IMR-90 (cell line): ENCODE data around the gene CNPPD1. TPM values are rescaled to one million over a fixed set of nuclear protein-coding genes. Genes with fewer than 3 reads are reported as not detected.

Experiments used
- ATAC-seq: fragments of 200-7000 bp; cut with Tn5 transposase; 2 replicates; pipeline ENCODE4 v1.9.1; 2020; ENCODE audit warnings: low read depth, mild to moderate bottlenecking, moderate library complexity
- BruUV-seq: library from RNA; stranded (reverse); fragments of 400-500 nt; replicated peaks from 2 replicates; lab custom pipeline; 2021; lab: Mats Ljungman, UMichigan
- CTCF ChIA-PET: fragments of 300-600 bp; formaldehyde crosslinking; extraction: SDS; loops from one replicate; lab custom pipeline; 2021; ENCODE audit warnings: antibody characterized with exemption; lab: Yijun Ruan, JAX
- POLR2A ChIA-PET: fragments of 300-600 bp; sonication (Branson Sonifier 250); formaldehyde crosslinking; loops from one replicate; lab custom pipeline; 2022; ENCODE audit warnings: antibody characterized with exemption; ENCODE audit not compliant: unreplicated experiment; lab: Charles Lee
- DNase-seq: peaks from one replicate; pipeline ENCODE4 v3.0.0; 2013
- H2AFZ ChIP-seq: replicated peaks from 2 replicates; pipeline ENCODE3; 2013; ENCODE audit warnings: low read length, mild to moderate bottlenecking; ENCODE audit not compliant: poor library complexity
- H2AK5ac ChIP-seq: 2 replicates; pipeline ENCODE4 v1.6.1; 2013; ENCODE audit warnings: low read depth, low read length, inconsistent platforms
- H2AK9ac ChIP-seq: replicated peaks from 2 replicates; pipeline ENCODE3; 2013; ENCODE audit warnings: mild to moderate bottlenecking, low read depth, low read length, moderate library complexity; ENCODE audit not compliant: poor library complexity
- H2BK120ac ChIP-seq: 2 replicates; pipeline ENCODE4 v1.6.1; 2013; ENCODE audit warnings: low read depth, low read length, inconsistent platforms
- H2BK15ac ChIP-seq: 3 replicates; pipeline ENCODE4 v1.6.1; 2013; ENCODE audit warnings: low read depth, low read length, inconsistent platforms
- H2BK20ac ChIP-seq: 2 replicates; pipeline ENCODE4 v1.6.1; 2013; ENCODE audit warnings: low read depth, mild to moderate bottlenecking, inconsistent platforms, low read length, moderate library complexity
- H2BK5ac ChIP-seq: 2 replicates; pipeline ENCODE4 v1.6.1; 2013; ENCODE audit warnings: mild to moderate bottlenecking, low read depth, low read length, inconsistent platforms; ENCODE audit not compliant: poor library complexity, severe bottlenecking
- H3K14ac ChIP-seq: replicated peaks from 2 replicates; pipeline ENCODE4 v1.6.1; 2013; ENCODE audit warnings: low read depth, low read length, inconsistent platforms
- H3K18ac ChIP-seq: 2 replicates; pipeline ENCODE4 v1.6.1; 2013; ENCODE audit warnings: low read depth, low read length, control low read depth
- H3K23ac ChIP-seq: 2 replicates; pipeline ENCODE4 v1.6.1; 2013; ENCODE audit warnings: low read depth, low read length, inconsistent platforms
- H3K27ac ChIP-seq: 2 replicates; pipeline ENCODE4 v1.5.1; 2013; ENCODE audit warnings: mild to moderate bottlenecking, control low read depth, low read length; ENCODE audit not compliant: insufficient read depth
- H3K27me3 ChIP-seq: 2 replicates; pipeline ENCODE4 v1.6.1; 2013; ENCODE audit warnings: low read length; ENCODE audit not compliant: control insufficient read depth, insufficient read depth
- H3K36me3 ChIP-seq: 2 replicates; pipeline ENCODE4 v1.6.1; 2013; ENCODE audit warnings: low read length, mixed read lengths; ENCODE audit not compliant: control insufficient read depth, insufficient read depth
- H3K4ac ChIP-seq: 2 replicates; pipeline ENCODE4 v1.6.1; 2013; ENCODE audit warnings: low read depth, low read length, inconsistent platforms
- H3K4me1 ChIP-seq: 2 replicates; pipeline ENCODE4 v1.6.1; 2013; ENCODE audit warnings: low read length, mixed read lengths; ENCODE audit not compliant: control insufficient read depth, insufficient read depth
- H3K4me2 ChIP-seq: 2 replicates; pipeline ENCODE4 v1.6.1; 2013; ENCODE audit warnings: low read depth, mild to moderate bottlenecking, control low read depth, low read length, moderate library complexity
- H3K4me3 ChIP-seq: 2 replicates; pipeline ENCODE4 v1.5.1; 2013; ENCODE audit warnings: low read depth, mild to moderate bottlenecking, control low read depth, low read length, moderate library complexity; ENCODE audit not compliant: insufficient read depth
- H3K56ac ChIP-seq: 2 replicates; pipeline ENCODE4 v1.6.1; 2013; ENCODE audit warnings: low read length, inconsistent platforms; ENCODE audit not compliant: insufficient read depth; ENCODE audit errors: extremely low read depth
- H3K79me1 ChIP-seq, 2 experiments: 2 replicates each; pipeline ENCODE4 v1.6.1; 2013; ENCODE audit warnings: low read length in 2 of 2, inconsistent platforms in 1 of 2, low read depth in 1 of 2
- H3K9ac ChIP-seq: 2 replicates; pipeline ENCODE4 v1.6.1; 2013; ENCODE audit warnings: low read depth, low read length, control low read depth
- H3K9me1 ChIP-seq: 2 replicates; pipeline ENCODE4 v1.6.1; 2013; ENCODE audit warnings: low read length, inconsistent platforms; ENCODE audit not compliant: insufficient read depth
- H3K9me3 ChIP-seq: 2 replicates; pipeline ENCODE4 v1.6.1; 2013; ENCODE audit warnings: low read length; ENCODE audit not compliant: control insufficient read depth, insufficient read depth
- H4K20me1 ChIP-seq: 2 replicates; pipeline ENCODE4 v1.6.1; 2013; ENCODE audit warnings: low read length, inconsistent platforms; ENCODE audit not compliant: insufficient read depth
- H4K5ac ChIP-seq: 2 replicates; pipeline ENCODE4 v1.6.1; 2013; ENCODE audit warnings: mild to moderate bottlenecking, low read depth, low read length, control low read depth
- H4K8ac ChIP-seq, 2 experiments: 2 replicates each; pipeline ENCODE4 v1.6.1; 2013; ENCODE audit warnings: low read depth in 2 of 2, low read length in 2 of 2, control low read depth in 1 of 2, inconsistent platforms in 1 of 2
- H4K91ac ChIP-seq: 2 replicates; pipeline ENCODE4 v1.6.1; 2013; ENCODE audit warnings: low read depth, low read length, inconsistent platforms; ENCODE audit not compliant: insufficient read depth
- BHLHE40 ChIP-seq: fragments of 150-350 bp; IDR thresholded peaks from 2 replicates; pipeline ENCODE4 v1.6.1; 2016; ENCODE audit warnings: mild to moderate bottlenecking, low read depth, low read length
- NFE2L2 ChIP-seq: fragments of 150-350 bp; IDR thresholded peaks from 2 replicates; pipeline ENCODE4 v1.6.1; 2016; ENCODE audit warnings: low read depth, mild to moderate bottlenecking, low read length
- RAD21 ChIP-seq: IDR thresholded peaks from 2 replicates; pipeline ENCODE4 v1.6.1; 2012; ENCODE audit warnings: low read length, improper control_type of control experiment
- RFX5 ChIP-seq: IDR thresholded peaks from 2 replicates; pipeline ENCODE4 v1.8.0; 2012; ENCODE audit warnings: low read depth, mild to moderate bottlenecking, low read length, moderate library complexity
- WGBS, 2 experiments: methylation state at CpG; one replicate each; pipeline versions ENCODE4 v1.1.5 to v1.1.7; 2013; ENCODE audit warnings: missing lambda C conversion rate in 2 of 2; ENCODE audit not compliant: insufficient read length in 1 of 2; ENCODE audit errors: extremely low coverage in 2 of 2; 5-methylcytosine and 5-hydroxymethylcytosine counted together
- dilution Hi-C: fragments of 300-500 bp; cut with HindIII; formaldehyde crosslinking; loops from one replicate; pipeline ENCODE4 v1.14.3; 2018; ENCODE audit warnings: low sequenced_read_pairs; ENCODE audit not compliant: unreplicated experiment
- in situ Hi-C: fragments of 300-500 bp; cut with MboI; formaldehyde crosslinking; loops from 3 replicates; pipeline ENCODE4 v1.14.3; 2019; ENCODE audit warnings: low sequenced_read_pairs, inconsistent platforms, mixed read lengths
- intact Hi-C: fragments of 100-400 bp; cut with micrococcal nuclease; formaldehyde crosslinking; loops from 2 replicates; pipeline ENCODE4 v1.10.0; 2022
- polyA plus RNA-seq, 3 experiments: library from polyadenylated mRNA; depleted of rRNA; stranded (reverse); fragments of >200 nt; gene quantifications; 2 replicates each; pipeline ENCODE4 v1.2.3, GENCODE V29; 2012; ENCODE audit warnings: low replicate concordance in 1 of 3
- total RNA-seq: library from RNA; depleted of rRNA; stranded (reverse); fragments of >200 nt; gene quantifications from 2 replicates; pipeline ENCODE4 v1.2.3, GENCODE V29; 2012
- TF ChIP-seq, protein P1 (sequence below): fragments of 150-350 bp; IDR thresholded peaks from 2 replicates; pipeline ENCODE4 v1.6.1; 2017; ENCODE audit warnings: mild to moderate bottlenecking, antibody characterized with exemption, low read length, low read depth

The CNPPD1 gene
- total and polyA plus RNA-seq, 2 of the 4 experiments (the other 2 are of a cell fraction): 11.1 to 29.2 TPM

DNA sequence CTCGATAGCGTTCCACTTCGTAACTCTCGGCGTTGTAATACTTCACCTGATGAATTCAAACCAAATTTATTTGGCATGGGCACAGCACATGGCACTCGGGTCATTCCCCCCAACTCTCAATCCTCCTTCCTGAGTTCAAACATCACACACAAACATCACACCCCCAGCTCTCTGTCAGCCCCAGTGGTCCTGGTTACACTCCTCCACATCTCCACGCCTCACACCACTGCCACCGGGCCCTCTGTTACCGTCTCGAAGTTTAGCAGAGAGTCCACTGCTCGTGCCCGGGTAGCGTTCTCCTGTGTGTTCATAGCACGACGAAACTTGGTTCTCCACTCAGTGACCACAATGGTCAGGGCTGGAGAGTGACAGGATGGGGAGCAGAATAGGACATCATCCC, 37.4 kb upstream of the CNPPD1 start:
- intact Hi-C loops (no loop called here), dilution Hi-C loops (no loop called here), in situ Hi-C loops (no loop called here)
- CTCF ChIA-PET: no interaction called here
- H2BK15ac ChIP-seq: no peak overlapping the region
- H3K9ac ChIP-seq: no peak overlapping the region
- H3K27ac ChIP-seq: no peak overlapping the region
- peak overlapping the region; percentile 12 for H2AK9ac ChIP-seq
- no peak overlapping the region for H3K56ac ChIP-seq
- H3K4me1 ChIP-seq: peaks cover 1% of the 10 kb centered on the region; the same call in 1 of the 2 replicates
- peaks cover 6% of the 10 kb centered on the region for H3K9me1 ChIP-seq
- H3K23ac ChIP-seq: no peak overlapping the region
- H2AFZ ChIP-seq: no peak overlapping the region
- H3K27me3 ChIP-seq: no peaks in the 10 kb centered on the region
- 96% methylated on average over 8 of the region's 15 CpGs; no CpG with 5 or more reads in 1 of the 2 experiments for WGBS, 2 experiments
- no peak overlapping the region for H3K14ac ChIP-seq
- no peak overlapping the region for H3K4me3 ChIP-seq
- H3K9me3 ChIP-seq: no peaks in the 10 kb centered on the region
- no peak overlapping the region for H2BK5ac ChIP-seq
- H3K4ac ChIP-seq: no peak overlapping the region
- H3K79me1 ChIP-seq: peaks cover 8 to 26% of the 10 kb centered on the region in 2 experiments; a peak in 3 of 4 replicates
- H4K5ac ChIP-seq: no peak overlapping the region
- H4K91ac ChIP-seq: no peak overlapping the region
- H2BK20ac ChIP-seq: no peak overlapping the region
- H3K36me3 ChIP-seq: peaks cover 52% of the 10 kb centered on the region
- H3K18ac ChIP-seq: no peak overlapping the region
- no peak overlapping the region for H2AK5ac ChIP-seq
- H3K4me2 ChIP-seq: no peak overlapping the region
- H2BK120ac ChIP-seq: no peak overlapping the region
- H4K8ac ChIP-seq: no peak overlapping the region
- no peak for DNase-seq
- POLR2A ChIA-PET: interaction anchor here (0.6 kb wide), 1 partner anchor 28 kb away, joined by 4 read pairs; no protein-coding TSS in a partner anchor
- ATAC-seq: no peak
- H4K20me1 ChIP-seq: peaks cover 11% of the 10 kb centered on the region
- no TSS peak for BruUV-seq
- TF ChIP-seq RFX5 (no peak), RAD21 (no peak), NFE2L2 (no peak), BHLHE40 (no peak)
- TF ChIP-seq, protein P1, sequence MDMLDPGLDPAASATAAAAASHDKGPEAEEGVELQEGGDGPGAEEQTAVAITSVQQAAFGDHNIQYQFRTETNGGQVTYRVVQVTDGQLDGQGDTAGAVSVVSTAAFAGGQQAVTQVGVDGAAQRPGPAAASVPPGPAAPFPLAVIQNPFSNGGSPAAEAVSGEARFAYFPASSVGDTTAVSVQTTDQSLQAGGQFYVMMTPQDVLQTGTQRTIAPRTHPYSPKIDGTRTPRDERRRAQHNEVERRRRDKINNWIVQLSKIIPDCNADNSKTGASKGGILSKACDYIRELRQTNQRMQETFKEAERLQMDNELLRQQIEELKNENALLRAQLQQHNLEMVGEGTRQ: no peak
